Measurements from ENCODE around the gene ZNF574.

ZNF574 gene

GRCh38 chr19:42124386-42124901 lies 48.5 kb downstream of the ZNF574 start:
- Histone ChIP-seq H3K9ac (ENCODE audit: low read length) (no peak overlapping the region), H3K79me2 (ENCODE audit: low read length) (peaks cover 98% of the 10 kb centered on the region), H4K20me1 (ENCODE audit: insufficient read depth, low read length) (peaks cover 4% of the 10 kb centered on the region; the same call in 1 of the 2 replicates), H3K27me3 (ENCODE audit: low read depth, low read length) (no peaks in the 10 kb centered on the region), H3K4me2 (ENCODE audit: low read length) (no peak overlapping the region), H3K36me3 (replicated peaks; ENCODE audit: low read depth, low read length) (peaks cover 73% of the 10 kb centered on the region), H3K27ac (ENCODE audit: low read length) (peak overlapping the region; percentile 96), H3K4me1 (ENCODE audit: low read length) (peaks cover 88% of the 10 kb centered on the region), H2AFZ (ENCODE audit: low read depth, low read length) (no peak overlapping the region), H3K4me3 (ENCODE audit: low read length) (no peak overlapping the region), H3K9me3 (ENCODE audit: insufficient read depth, low read length) (peaks cover 8% of the 10 kb centered on the region; the same call in 1 of the 2 replicates)
- TF ChIP-seq EZH2phosphoT487 (IDR thresholded peaks at IDR 0.05; ENCODE audit: low read depth): no peak
- no peak for TF ChIP-seq CTCF (IDR thresholded peaks at IDR 0.05; ENCODE audit: low read depth, low read length)

GRCh38 chr19:42125536-42125935 lies 49.6 kb downstream of the ZNF574 start:
- Histone ChIP-seq H3K27ac (ENCODE audit: low read length) (peak overlapping the region; percentile 98; the same call in 1 of the 2 replicates), H4K20me1 (ENCODE audit: insufficient read depth, low read length) (peaks cover 4% of the 10 kb centered on the region; the same call in 1 of the 2 replicates), H3K4me2 (ENCODE audit: low read length) (no peak overlapping the region), H3K4me3 (ENCODE audit: low read length) (no peak overlapping the region), H3K9me3 (ENCODE audit: insufficient read depth, low read length) (peaks cover 8% of the 10 kb centered on the region; the same call in 1 of the 2 replicates), H3K27me3 (ENCODE audit: low read depth, low read length) (no peaks in the 10 kb centered on the region), H3K4me1 (ENCODE audit: low read length) (peaks cover 87% of the 10 kb centered on the region), H3K36me3 (replicated peaks; ENCODE audit: low read depth, low read length) (peaks cover 73% of the 10 kb centered on the region), H3K9ac (ENCODE audit: low read length) (no peak overlapping the region), H2AFZ (ENCODE audit: low read depth, low read length) (no peak overlapping the region), H3K79me2 (ENCODE audit: low read length) (peaks cover 98% of the 10 kb centered on the region)
- TF ChIP-seq CTCF (IDR thresholded peaks at IDR 0.05; ENCODE audit: low read depth, low read length) (no peak), EZH2phosphoT487 (IDR thresholded peaks at IDR 0.05; ENCODE audit: low read depth) (no peak)

GRCh38 chr19:42126574-42126973 lies 50.6 kb downstream of the ZNF574 start:
- H3K9me3 ChIP-seq (ENCODE audit: insufficient read depth, low read length): peaks cover 8% of the 10 kb centered on the region; the same call in 1 of the 2 replicates
- peaks cover 98% of the 10 kb centered on the region for H3K79me2 ChIP-seq (ENCODE audit: low read length)
- H3K27ac ChIP-seq (ENCODE audit: low read length): peak overlapping the region; percentile 98
- no peak overlapping the region for H2AFZ ChIP-seq (ENCODE audit: low read depth, low read length)
- peak overlapping the region; percentile 45 for H3K4me2 ChIP-seq (ENCODE audit: low read length)
- no peak overlapping the region for H3K4me3 ChIP-seq (ENCODE audit: low read length)
- peaks cover 69% of the 10 kb centered on the region for H3K36me3 ChIP-seq (replicated peaks; ENCODE audit: low read depth, low read length)
- H3K27me3 ChIP-seq (ENCODE audit: low read depth, low read length): no peaks in the 10 kb centered on the region
- peaks cover 77% of the 10 kb centered on the region for H3K4me1 ChIP-seq (ENCODE audit: low read length)
- TF ChIP-seq EZH2phosphoT487 (IDR thresholded peaks at IDR 0.05; ENCODE audit: low read depth) (no peak), CTCF (IDR thresholded peaks at IDR 0.05; ENCODE audit: low read depth, low read length) (no peak)
- H4K20me1 ChIP-seq (ENCODE audit: insufficient read depth, low read length): peaks cover 4% of the 10 kb centered on the region; the same call in 1 of the 2 replicates
- H3K9ac ChIP-seq (ENCODE audit: low read length): peak overlapping the region; percentile 21; the same call in 1 of the 2 replicates

- Histone ChIP-seq H3K4me3 (ENCODE audit: low read length) (peak overlapping the region; percentile 94), H3K27me3 (ENCODE audit: low read depth, low read length) (no peaks in the 10 kb centered on the region), H4K20me1 (ENCODE audit: insufficient read depth, low read length) (peaks cover 4% of the 10 kb centered on the region; the same call in 1 of the 2 replicates), H3K9me3 (ENCODE audit: insufficient read depth, low read length) (peaks cover 4% of the 10 kb centered on the region; the same call in 1 of the 2 replicates), H3K4me1 (ENCODE audit: low read length) (peaks cover 56% of the 10 kb centered on the region), H2AFZ (ENCODE audit: low read depth, low read length) (no peak overlapping the region), H3K27ac (ENCODE audit: low read length) (peak overlapping the region; percentile 98), H3K4me2 (ENCODE audit: low read length) (peak overlapping the region; percentile 100), H3K79me2 (ENCODE audit: low read length) (peaks cover 83% of the 10 kb centered on the region), H3K36me3 (replicated peaks; ENCODE audit: low read depth, low read length) (peaks cover 54% of the 10 kb centered on the region), H3K9ac (ENCODE audit: low read length) (peak overlapping the region; percentile 100)
- no peak for TF ChIP-seq CTCF (IDR thresholded peaks at IDR 0.05; ENCODE audit: low read depth, low read length)
- TF ChIP-seq EZH2phosphoT487 (IDR thresholded peaks at IDR 0.05; ENCODE audit: low read depth): no peak
Measured at GRCh38 chr19:42129399-42130253, 53.7 kb downstream of the ZNF574 start.
